Fibroblast of mammary gland (primary cell): ENCODE data around the gene SLITRK5.
A peak's percentile ranks its signal among the peaks of the same experiment; 100 is the strongest.

Source experiments
- DNase-seq: peaks from one replicate; pipeline ENCODE4 v3.0.0-alpha.2; 2010; ENCODE audit warnings: low read depth
- H3K4me3 ChIP-seq: 2 replicates; pipeline ENCODE4 v1.5.1; 2011; ENCODE audit warnings: low read depth, mild to moderate bottlenecking, low read length, moderate library complexity; ENCODE audit not compliant: control insufficient read depth
- CTCF ChIP-seq: conservative IDR thresholded peaks from 2 replicates; pipeline ENCODE4 v1.5.1; 2011; ENCODE audit warnings: low read depth, low read length, inconsistent platforms; ENCODE audit not compliant: control insufficient read depth, insufficient read depth

Gene SLITRK5

DNA sequence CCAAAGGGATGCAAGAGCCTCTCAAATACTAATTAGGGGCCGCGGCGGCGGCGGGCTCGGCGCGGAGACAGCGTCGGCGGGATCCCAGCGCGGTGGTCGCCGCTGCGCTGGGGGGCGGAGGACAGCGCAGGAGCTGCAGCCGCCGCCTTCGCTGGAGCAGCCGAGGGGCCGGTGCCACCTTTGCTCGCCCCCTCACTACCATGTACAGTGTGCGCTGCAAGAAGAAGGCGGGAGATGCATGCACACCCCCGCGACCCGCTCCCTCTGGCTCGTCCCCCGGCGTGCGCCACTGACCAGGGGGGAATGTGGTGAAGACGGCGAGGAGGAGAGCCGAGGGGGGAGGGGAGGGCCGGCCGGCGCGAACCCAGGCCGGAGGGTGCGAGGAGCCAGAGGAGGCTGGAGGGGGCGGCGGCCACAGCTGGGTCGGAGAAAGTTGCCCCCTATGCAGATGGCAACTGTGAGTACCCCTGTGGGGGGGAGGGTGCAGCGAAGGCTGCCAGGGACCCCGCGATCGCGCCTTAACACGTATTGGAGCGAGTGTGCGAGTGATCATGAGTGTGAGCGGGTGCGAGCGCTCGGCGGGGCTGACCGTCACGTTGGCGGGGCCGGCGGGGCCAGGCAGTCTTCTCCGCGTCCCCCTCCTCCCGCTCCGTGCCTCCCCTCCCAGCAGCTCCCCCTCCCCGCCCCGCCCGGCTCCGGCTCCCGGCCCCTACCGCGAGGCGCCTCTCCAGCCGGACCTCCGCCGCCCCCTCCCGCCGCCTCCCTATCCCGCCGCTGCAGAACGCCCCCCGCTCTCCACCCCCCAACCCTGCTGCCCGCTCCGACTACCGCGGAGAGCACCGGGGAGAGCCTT is 808 bp downstream of the SLITRK5 start:
- H3K4me3 ChIP-seq, result peak overlapping the region; percentile 44
- no peak for TF ChIP-seq CTCF
- no peak for DNase-seq

- no peak for TF ChIP-seq CTCF
- no peak for DNase-seq
- H3K4me3 ChIP-seq, result no peak overlapping the region
Observed at GRCh38 chr13:87674247-87674738, 3.1 kb downstream of the SLITRK5 start.

DNA sequence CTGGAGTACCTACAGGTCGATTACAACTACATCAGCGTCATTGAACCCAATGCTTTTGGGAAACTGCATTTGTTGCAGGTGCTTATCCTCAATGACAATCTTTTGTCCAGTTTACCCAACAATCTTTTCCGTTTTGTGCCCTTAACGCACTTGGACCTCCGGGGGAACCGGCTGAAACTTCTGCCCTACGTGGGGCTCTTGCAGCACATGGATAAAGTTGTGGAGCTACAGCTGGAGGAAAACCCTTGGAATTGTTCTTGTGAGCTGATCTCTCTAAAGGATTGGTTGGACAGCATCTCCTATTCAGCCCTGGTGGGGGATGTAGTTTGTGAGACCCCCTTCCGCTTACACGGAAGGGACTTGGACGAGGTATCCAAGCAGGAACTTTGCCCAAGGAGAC is 4.7 kb downstream of the SLITRK5 start:
- H3K4me3 ChIP-seq, result no peak overlapping the region
- DNase-seq, result no peak
- no peak for TF ChIP-seq CTCF

DNA sequence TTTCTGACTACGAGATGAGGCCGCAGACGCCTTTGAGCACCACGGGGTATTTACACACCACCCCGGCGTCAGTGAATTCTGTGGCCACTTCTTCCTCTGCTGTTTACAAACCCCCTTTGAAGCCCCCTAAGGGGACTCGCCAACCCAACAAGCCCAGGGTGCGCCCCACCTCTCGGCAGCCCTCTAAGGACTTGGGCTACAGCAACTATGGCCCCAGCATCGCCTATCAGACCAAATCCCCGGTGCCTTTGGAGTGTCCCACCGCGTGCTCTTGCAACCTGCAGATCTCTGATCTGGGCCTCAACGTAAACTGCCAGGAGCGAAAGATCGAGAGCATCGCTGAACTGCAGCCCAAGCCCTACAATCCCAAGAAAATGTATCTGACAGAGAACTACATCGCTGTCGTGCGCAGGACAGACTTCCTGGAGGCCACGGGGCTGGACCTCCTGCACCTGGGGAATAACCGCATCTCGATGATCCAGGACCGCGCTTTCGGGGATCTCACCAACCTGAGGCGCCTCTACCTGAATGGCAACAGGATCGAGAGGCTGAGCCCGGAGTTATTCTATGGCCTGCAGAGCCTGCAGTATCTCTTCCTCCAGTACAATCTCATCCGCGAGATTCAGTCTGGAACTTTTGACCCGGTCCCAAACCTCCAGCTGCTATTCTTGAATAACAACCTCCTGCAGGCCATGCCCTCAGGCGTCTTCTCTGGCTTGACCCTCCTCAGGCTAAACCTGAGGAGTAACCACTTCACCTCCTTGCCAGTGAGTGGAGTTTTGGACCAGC is 5.3 kb downstream of the SLITRK5 start:
- no peak for DNase-seq
- H3K4me3 ChIP-seq, result no peak overlapping the region
- TF ChIP-seq CTCF, result no peak

GRCh38 chr13:87677043-87677495 is 5.9 kb downstream of the SLITRK5 start:
- H3K4me3 ChIP-seq, result no peak overlapping the region
- TF ChIP-seq CTCF, result no peak
- DNase-seq, result no peak

DNA sequence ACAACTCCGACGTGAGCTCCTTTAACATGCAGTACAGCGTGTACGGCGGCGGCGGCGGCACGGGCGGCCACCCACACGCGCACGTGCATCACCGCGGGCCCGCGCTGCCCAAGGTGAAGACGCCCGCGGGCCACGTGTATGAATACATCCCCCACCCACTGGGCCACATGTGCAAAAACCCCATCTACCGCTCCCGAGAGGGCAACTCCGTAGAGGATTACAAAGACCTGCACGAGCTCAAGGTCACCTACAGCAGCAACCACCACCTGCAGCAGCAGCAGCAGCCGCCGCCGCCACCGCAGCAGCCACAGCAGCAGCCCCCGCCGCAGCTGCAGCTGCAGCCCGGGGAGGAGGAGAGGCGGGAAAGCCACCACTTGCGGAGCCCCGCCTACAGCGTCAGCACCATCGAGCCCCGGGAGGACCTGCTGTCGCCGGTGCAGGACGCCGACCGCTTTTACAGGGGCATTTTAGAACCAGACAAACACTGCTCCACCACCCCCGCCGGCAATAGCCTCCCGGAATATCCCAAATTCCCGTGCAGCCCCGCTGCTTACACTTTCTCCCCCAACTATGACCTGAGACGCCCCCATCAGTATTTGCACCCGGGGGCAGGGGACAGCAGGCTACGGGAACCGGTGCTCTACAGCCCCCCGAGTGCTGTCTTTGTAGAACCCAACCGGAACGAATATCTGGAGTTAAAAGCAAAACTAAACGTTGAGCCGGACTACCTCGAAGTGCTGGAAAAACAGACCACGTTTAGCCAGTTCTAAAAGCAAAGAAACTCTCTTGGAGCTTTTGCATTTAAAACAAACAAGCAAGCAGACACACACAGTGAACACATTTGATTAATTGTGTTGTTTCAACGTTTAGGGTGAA is 6.6 kb downstream of the SLITRK5 start:
- no peak overlapping the region for H3K4me3 ChIP-seq
- TF ChIP-seq CTCF, result no peak
- no peak for DNase-seq
